EH (cell line): Measurements from ENCODE around the gene PCDHGA1.

Experiments used
- DNase-seq: peaks from one replicate; pipeline ENCODE4 v3.0.0-alpha.2; 2015; ENCODE audit warnings: low read depth

The PCDHGA1 gene

GRCh38 chr5:141490771-141491170 lies 160.5 kb downstream of the PCDHGA1 start:
- DNase-seq: no peak

- DNase-seq: no peak
Measured at GRCh38 chr5:141491323-141492167, 161.2 kb downstream of the PCDHGA1 start.

GRCh38 chr5:141492168-141492885 lies 162.0 kb downstream of the PCDHGA1 start:
- DNase-seq: no peak

- peak; percentile 67 for DNase-seq
Measured at GRCh38 chr5:141493500-141494422, 163.4 kb downstream of the PCDHGA1 start.

- peak; percentile 30 for DNase-seq
Measured at GRCh38 chr5:141494761-141495452, 164.6 kb downstream of the PCDHGA1 start.

GRCh38 chr5:141495453-141495811 lies 165.1 kb downstream of the PCDHGA1 start:
- DNase-seq: no peak

GRCh38 chr5:141496038-141496437 lies 165.7 kb downstream of the PCDHGA1 start:
- peak; percentile 85 for DNase-seq

GRCh38 chr5:141501761-141502160 lies 171.4 kb downstream of the PCDHGA1 start:
- no peak for DNase-seq

GRCh38 chr5:141503681-141504080 lies 173.4 kb downstream of the PCDHGA1 start:
- DNase-seq: no peak

- no peak for DNase-seq
Measured at GRCh38 chr5:141504216-141504615, 173.9 kb downstream of the PCDHGA1 start.

- no peak for DNase-seq
Measured at GRCh38 chr5:141506381-141507155, 176.3 kb downstream of the PCDHGA1 start.

- DNase-seq: peak; percentile 93
Measured at GRCh38 chr5:141507387-141508091, 177.2 kb downstream of the PCDHGA1 start.

GRCh38 chr5:141508440-141508797 lies 178.1 kb downstream of the PCDHGA1 start:
- no peak for DNase-seq

GRCh38 chr5:141508798-141509611 lies 178.7 kb downstream of the PCDHGA1 start:
- peak; percentile 98 for DNase-seq

GRCh38 chr5:141510160-141510559 lies 179.8 kb downstream of the PCDHGA1 start:
- DNase-seq: no peak

GRCh38 chr5:141510850-141511601 lies 180.7 kb downstream of the PCDHGA1 start:
- DNase-seq: no peak

- no peak for DNase-seq
Measured at GRCh38 chr5:141511771-141512325, 181.5 kb downstream of the PCDHGA1 start.

- peak; percentile 66 for DNase-seq
Measured at GRCh38 chr5:141512390-141512910, 182.1 kb downstream of the PCDHGA1 start.
